PC-3 (cell line): ENCODE data around the gene ETV7.

Source experiments
- CTCF ChIP-seq: fragments of 300-600 bp; sonication (generic); conservative IDR thresholded peaks from 2 replicates; pipeline ENCODE4 v1.5.1; 2017; ENCODE audit warnings: antibody characterized with exemption, low read depth, mild to moderate bottlenecking, low read length
- EZH2 ChIP-seq: fragments of 300-600 bp; sonication (generic); IDR thresholded peaks from one replicate; pipeline ENCODE4 v1.6.1; 2017; ENCODE audit warnings: antibody characterized with exemption, mild to moderate bottlenecking, low read length; ENCODE audit not compliant: unreplicated experiment
- EZH2phosphoT487 ChIP-seq: fragments of 300-600 bp; sonication (generic); IDR thresholded peaks from 2 replicates; pipeline ENCODE4 v1.6.1; 2018; ENCODE audit warnings: mild to moderate bottlenecking, antibody characterized with exemption, low read length, borderline replicate concordance

- TF ChIP-seq CTCF = no peak
- TF ChIP-seq EZH2phosphoT487 = no peak
- TF ChIP-seq EZH2 = no peak
These were observed 13.3 kb downstream of the ETV7 start for GRCh38 chr6:36374194-36374593.
